MCF 10A (cell line): ENCODE measurements around the gene ELMO1. TPM values are rescaled to one million over a fixed set of nuclear protein-coding genes. Genes with fewer than 3 reads are reported as not detected.

Experiments
- BruUV-seq: library from RNA; stranded (reverse); fragments of 400-500 nt; replicated peaks from 2 replicates; lab custom pipeline; 2021; lab: Mats Ljungman, UMichigan
- CTCF ChIA-PET: fragments of 300-600 bp; sonication (Branson Sonifier 250); formaldehyde crosslinking; extraction: SDS; loops from one replicate; lab custom pipeline; 2021; ENCODE audit warnings: antibody characterized with exemption, inconsistent platforms; lab: Yijun Ruan, JAX
- POLR2A ChIA-PET: fragments of 300-600, 350-650 bp; sonication (Branson Sonifier 250); formaldehyde crosslinking; extraction: SDS; loops from one replicate; lab custom pipeline; 2020; ENCODE audit warnings: antibody characterized with exemption, inconsistent platforms; lab: Yijun Ruan, JAX
- DNase-seq: peaks from one replicate; pipeline ENCODE4 v3.0.0-alpha.2; 2018; ENCODE audit not compliant: unreplicated experiment
- H3K27ac Mint-ChIP-seq: one replicate; pipeline ENCODE4 v1.8.0; 2022; ENCODE audit warnings: mild to moderate bottlenecking, low read depth, mixed read lengths; ENCODE audit not compliant: unreplicated experiment
- H3K27me3 Mint-ChIP-seq: one replicate; pipeline ENCODE4 v1.8.0; 2022; ENCODE audit warnings: mixed read lengths; ENCODE audit not compliant: insufficient read depth, unreplicated experiment
- H3K36me3 Mint-ChIP-seq: one replicate; pipeline ENCODE4 v1.8.0; 2022; ENCODE audit warnings: mild to moderate bottlenecking, moderate library complexity, mixed read lengths; ENCODE audit not compliant: insufficient read depth, unreplicated experiment
- H3K4me1 Mint-ChIP-seq: one replicate; pipeline ENCODE4 v1.8.0; 2022; ENCODE audit warnings: mixed read lengths; ENCODE audit not compliant: insufficient read depth, unreplicated experiment
- H3K4me3 Mint-ChIP-seq: one replicate; pipeline ENCODE4 v1.8.0; 2022; ENCODE audit warnings: mild to moderate bottlenecking, moderate library complexity, mixed read lengths; ENCODE audit not compliant: unreplicated experiment
- H3K9me3 Mint-ChIP-seq: one replicate; pipeline ENCODE4 v1.8.0; 2022; ENCODE audit warnings: mixed read lengths; ENCODE audit not compliant: unreplicated experiment
- intact Hi-C: fragments of 100-400 bp; cut with micrococcal nuclease; formaldehyde crosslinking; loops from 2 replicates; pipeline ENCODE4 v1.14.1; 2022
- total RNA-seq: library from RNA; stranded (reverse); gene quantifications from 2 replicates; pipeline ENCODE4 v1.2.3, GENCODE V29; 2022
- TF ChIP-seq, protein P1 (sequence below): fragments of 200-600 bp; IDR thresholded peaks from one replicate; pipeline ENCODE4 v1.8.0; 2022; ENCODE audit warnings: antibody characterized with exemption, mild to moderate bottlenecking; ENCODE audit not compliant: unreplicated experiment

ELMO1 gene
- total RNA-seq, 1 experiment from 2014 or later: 0.30 TPM

DNA sequence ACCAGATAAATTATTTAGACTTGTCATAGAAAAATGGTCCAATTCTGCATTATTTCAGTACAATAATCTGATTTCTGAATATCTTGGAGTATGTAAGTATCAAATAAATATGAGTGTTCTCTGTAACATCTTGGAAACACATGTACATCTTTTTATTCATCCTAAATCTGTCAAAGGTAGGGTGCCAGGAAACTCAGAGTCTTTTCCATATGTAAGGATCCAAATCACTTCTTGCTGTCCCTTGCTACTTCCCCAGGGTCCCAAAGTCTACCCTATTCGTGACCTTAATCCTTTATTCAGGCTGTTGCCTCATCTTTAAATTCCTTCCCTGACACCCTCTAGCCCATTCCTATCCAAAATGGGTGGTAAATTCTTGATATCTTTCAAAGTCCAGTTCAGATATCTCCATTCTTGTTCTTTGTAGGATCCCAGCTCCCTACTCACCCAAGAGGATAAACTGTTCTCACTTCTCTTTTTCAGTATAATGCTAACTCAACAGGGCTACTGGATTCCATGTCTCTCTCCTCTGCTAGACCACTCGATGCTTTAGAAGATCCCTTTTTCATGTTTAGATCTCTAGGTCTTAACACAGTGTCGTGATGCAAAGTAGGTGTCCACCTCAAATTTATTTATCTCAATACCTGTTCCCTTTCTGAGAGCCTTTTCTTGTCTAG is 493.1 kb downstream of the ELMO1 start:
- H3K27me3 Mint-ChIP-seq: no peaks in the 10 kb centered on the region
- ChIA-PET CTCF (interaction anchor here (1.4 kb wide), 1 partner anchor 189 kb away, joined by 3 read pairs; no protein-coding TSS in a partner anchor), POLR2A (interaction anchor here (1.2 kb wide), 1 partner anchor 15 kb away, joined by 3 read pairs; no protein-coding TSS in a partner anchor)
- TF ChIP-seq, protein P1, sequence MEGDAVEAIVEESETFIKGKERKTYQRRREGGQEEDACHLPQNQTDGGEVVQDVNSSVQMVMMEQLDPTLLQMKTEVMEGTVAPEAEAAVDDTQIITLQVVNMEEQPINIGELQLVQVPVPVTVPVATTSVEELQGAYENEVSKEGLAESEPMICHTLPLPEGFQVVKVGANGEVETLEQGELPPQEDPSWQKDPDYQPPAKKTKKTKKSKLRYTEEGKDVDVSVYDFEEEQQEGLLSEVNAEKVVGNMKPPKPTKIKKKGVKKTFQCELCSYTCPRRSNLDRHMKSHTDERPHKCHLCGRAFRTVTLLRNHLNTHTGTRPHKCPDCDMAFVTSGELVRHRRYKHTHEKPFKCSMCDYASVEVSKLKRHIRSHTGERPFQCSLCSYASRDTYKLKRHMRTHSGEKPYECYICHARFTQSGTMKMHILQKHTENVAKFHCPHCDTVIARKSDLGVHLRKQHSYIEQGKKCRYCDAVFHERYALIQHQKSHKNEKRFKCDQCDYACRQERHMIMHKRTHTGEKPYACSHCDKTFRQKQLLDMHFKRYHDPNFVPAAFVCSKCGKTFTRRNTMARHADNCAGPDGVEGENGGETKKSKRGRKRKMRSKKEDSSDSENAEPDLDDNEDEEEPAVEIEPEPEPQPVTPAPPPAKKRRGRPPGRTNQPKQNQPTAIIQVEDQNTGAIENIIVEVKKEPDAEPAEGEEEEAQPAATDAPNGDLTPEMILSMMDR: no peak
- H3K9me3 Mint-ChIP-seq: no peaks in the 10 kb centered on the region
- BruUV-seq: no TSS peak
- no peak overlapping the region for H3K27ac Mint-ChIP-seq
- no peak overlapping the region for H3K4me3 Mint-ChIP-seq
- intact Hi-C loops: no loop called here
- DNase-seq: no peak
- no peaks in the 10 kb centered on the region for H3K4me1 Mint-ChIP-seq
- H3K36me3 Mint-ChIP-seq: no peaks in the 10 kb centered on the region

GRCh38 chr7:36951257-36951697 is 497.4 kb downstream of the ELMO1 start:
- H3K27me3 Mint-ChIP-seq: no peaks in the 10 kb centered on the region
- intact Hi-C loops: no loop called here
- CTCF ChIA-PET: interaction anchor here (0.6 to 0.7 kb wide), 2 partner anchors 257 to 291 kb away, joined by 3 to 4 read pairs; no protein-coding TSS in a partner anchor
- peaks cover 18% of the 10 kb centered on the region for H3K9me3 Mint-ChIP-seq
- POLR2A ChIA-PET: no interaction called here
- no peak overlapping the region for H3K27ac Mint-ChIP-seq
- H3K36me3 Mint-ChIP-seq: no peaks in the 10 kb centered on the region
- DNase-seq: no peak
- H3K4me3 Mint-ChIP-seq: no peak overlapping the region
- TF ChIP-seq, protein P1: no peak
- BruUV-seq: no TSS peak
- peaks cover 9% of the 10 kb centered on the region for H3K4me1 Mint-ChIP-seq

GRCh38 chr7:36949711-36950600 is 498.7 kb downstream of the ELMO1 start:
- peaks cover 9% of the 10 kb centered on the region for H3K4me1 Mint-ChIP-seq
- no peak overlapping the region for H3K4me3 Mint-ChIP-seq
- TF ChIP-seq, protein P1: no peak
- ChIA-PET CTCF (interaction anchor here (1.0 kb wide), 1 partner anchor 284 kb away, joined by 3 read pairs; no protein-coding TSS in a partner anchor), POLR2A (interaction anchor here (0.6 to 1.1 kb wide), 4 partner anchors 28 to 450 kb away, joined by 3 to 5 read pairs (median 3); no protein-coding TSS in a partner anchor)
- DNase-seq: peak; percentile 53
- no TSS peak for BruUV-seq
- no peak overlapping the region for H3K27ac Mint-ChIP-seq
- H3K9me3 Mint-ChIP-seq: peaks cover 18% of the 10 kb centered on the region
- H3K27me3 Mint-ChIP-seq: no peaks in the 10 kb centered on the region
- intact Hi-C loops: no loop called here
- no peaks in the 10 kb centered on the region for H3K36me3 Mint-ChIP-seq

DNA sequence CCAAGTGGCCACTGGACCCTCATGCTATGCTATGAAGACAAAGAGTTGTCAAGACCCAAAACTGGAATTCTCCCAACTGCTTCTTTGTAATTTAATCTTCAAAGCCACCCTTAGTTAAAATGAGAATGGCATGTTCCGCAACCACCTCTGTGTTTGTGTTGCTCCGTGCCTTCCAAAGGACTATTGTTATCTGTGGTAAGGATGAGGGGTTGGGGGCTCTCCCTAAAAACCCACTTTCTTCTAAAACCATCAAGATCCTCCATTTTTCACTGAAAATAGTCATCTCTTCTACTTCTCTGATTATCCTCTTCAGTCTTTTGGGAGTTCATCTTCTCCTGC is 502.3 kb downstream of the ELMO1 start:
- peaks cover 9% of the 10 kb centered on the region for H3K4me1 Mint-ChIP-seq
- no peak overlapping the region for H3K27ac Mint-ChIP-seq
- POLR2A ChIA-PET: no interaction called here
- intact Hi-C loops: no loop called here
- TF ChIP-seq, protein P1: no peak
- no peaks in the 10 kb centered on the region for H3K36me3 Mint-ChIP-seq
- H3K4me3 Mint-ChIP-seq: no peak overlapping the region
- H3K27me3 Mint-ChIP-seq: no peaks in the 10 kb centered on the region
- no peak for DNase-seq
- peaks cover 18% of the 10 kb centered on the region for H3K9me3 Mint-ChIP-seq
- CTCF ChIA-PET: no interaction called here
- no TSS peak for BruUV-seq
